Central memory CD4-positive, alpha-beta T cell (primary cell): Measurements from ENCODE around the gene ANGPTL4.

Experiments
- DNase-seq: peaks from one replicate; pipeline ENCODE4 v3.0.0; 2022

ANGPTL4 gene

DNA sequence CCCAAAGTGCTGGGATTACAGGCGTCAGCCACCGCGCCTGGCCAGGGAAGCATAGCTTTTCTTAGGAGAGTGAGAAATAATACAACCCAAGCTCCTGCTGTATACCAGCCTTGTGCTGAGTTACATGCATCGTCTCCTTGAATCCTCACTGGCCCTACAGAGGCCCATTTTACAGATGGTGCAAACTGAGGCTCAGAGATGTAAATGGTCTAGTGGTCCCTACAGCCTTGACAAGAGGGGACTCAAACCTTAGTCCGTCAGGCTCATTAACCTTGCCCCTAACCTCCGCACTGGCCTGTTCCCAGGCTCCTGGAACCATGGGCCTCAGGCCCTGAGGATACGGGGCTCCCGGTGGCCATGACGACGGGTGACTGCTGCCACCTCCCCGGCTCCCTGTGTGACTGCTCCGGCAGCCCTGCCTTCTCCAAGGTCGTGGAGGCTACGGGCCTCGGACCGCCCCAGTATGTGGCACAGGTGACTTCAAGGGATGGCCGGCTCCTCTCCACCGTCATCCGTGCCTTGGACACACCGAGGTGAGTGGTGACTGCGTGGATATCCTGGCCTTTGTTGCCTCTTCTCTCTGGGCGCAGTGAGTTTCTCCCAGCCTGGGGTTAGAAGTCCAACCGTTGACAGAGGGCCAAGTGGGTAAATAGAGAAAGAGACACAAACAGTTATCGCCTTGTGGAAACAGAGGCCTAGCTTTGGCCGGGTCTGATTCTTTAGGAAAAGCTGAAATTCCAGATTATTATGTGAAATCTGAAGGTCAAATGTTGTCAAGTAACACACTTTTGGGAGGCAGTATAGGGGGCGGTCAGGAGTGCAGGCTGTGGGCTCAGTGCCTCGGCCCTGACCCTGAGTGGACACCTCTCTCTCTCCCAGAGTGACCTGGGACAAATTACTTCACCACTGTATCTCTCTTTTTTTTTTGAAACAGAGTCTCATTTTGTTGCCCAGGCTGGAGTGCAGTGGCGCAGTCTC is 57.8 kb downstream of the ANGPTL4 start:
- no peak for DNase-seq

DNA sequence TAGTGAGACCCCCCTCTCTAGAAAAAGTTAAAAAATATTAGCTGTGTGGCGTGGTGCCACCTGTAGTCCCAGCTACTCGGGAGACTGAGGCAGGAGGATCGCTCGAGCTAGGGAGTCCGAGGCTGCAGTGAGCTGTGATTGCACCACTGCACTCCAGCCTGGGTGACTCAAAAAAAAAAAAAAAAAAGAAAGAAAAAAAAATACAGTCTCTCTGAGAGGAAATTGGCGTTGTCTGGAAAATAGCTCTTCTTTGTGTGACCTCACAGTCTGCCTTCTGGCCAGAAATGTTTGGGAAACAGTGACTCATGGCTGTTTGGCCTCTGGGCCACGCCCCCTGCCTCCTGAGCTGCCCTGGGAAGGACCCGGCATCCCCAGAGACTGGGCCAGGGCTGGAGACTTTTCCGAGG is 59.9 kb downstream of the ANGPTL4 start:
- no peak for DNase-seq
